COLO829 (cell line): Measurements from ENCODE around the gene DGLUCY.
"Not testable (repeated sequence)": the region's sequence is repeated elsewhere in the genome, so short reads cannot be mapped to it uniquely, and the experiment has no call there.

Experiments
- DNase-seq: peaks from one replicate; pipeline ENCODE4 v3.0.0; 2012; ENCODE audit warnings: low spot score

The DGLUCY gene

DNA sequence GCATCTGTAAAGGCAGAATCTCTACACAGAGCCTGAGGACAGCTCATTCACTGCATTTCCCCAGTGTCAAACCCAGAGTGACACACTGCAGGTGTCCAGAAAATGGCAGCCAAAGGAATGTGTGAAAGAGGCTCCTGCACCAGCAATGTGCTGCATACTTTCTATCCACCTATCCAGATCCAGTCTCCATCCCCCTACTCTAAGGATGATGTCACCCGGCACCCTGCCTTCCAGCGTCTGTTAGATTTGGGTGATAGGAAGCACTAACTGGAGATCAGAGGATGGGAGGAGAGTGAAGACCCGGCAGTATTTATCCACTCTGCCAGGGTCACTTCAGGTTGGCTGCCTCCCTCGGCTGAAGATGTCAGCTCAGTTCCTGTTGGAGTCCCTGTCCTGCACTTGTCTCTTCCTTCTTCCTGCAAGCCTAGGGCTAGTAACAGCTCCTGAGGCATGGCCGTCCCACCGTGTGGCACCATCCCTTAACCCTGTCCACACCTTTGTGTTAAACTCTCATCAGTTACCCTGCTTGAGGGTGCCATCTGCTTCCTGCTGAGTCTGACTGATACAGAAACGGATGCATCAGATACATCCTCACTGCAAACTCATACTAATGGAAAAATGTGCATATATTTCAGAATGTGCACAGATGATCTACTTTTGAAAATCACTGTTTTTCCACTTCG lies 143.6 kb downstream of the DGLUCY start:
- no peak for DNase-seq

- no peak for DNase-seq
These were observed 144.2 kb downstream of the DGLUCY start for GRCh38 chr14:91258011-91258618.

- DNase-seq: no peak
These were observed 145.0 kb downstream of the DGLUCY start for GRCh38 chr14:91258876-91259275.

DNA sequence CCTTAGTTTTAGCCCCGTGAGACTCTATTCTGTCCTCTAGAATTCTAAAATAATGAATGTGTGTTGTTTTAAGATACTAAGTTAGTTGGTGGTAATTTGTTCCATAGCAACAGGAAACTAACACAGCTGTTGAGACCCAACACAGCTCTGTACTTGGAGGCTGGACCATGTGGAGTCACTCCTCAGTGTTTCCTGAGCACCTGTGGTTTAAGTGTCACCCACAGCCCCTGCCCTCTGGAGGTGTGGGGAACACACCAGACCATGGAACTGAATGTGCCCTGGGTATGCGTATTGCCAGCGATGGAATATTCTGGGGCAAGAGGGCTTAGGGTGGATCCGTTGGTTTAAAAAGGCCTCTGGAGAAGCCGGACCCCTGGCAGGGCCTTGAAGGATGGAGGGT lies 147.2 kb downstream of the DGLUCY start:
- no peak for DNase-seq

GRCh38 chr14:91261986-91262549 lies 148.2 kb downstream of the DGLUCY start:
- no peak for DNase-seq

DNA sequence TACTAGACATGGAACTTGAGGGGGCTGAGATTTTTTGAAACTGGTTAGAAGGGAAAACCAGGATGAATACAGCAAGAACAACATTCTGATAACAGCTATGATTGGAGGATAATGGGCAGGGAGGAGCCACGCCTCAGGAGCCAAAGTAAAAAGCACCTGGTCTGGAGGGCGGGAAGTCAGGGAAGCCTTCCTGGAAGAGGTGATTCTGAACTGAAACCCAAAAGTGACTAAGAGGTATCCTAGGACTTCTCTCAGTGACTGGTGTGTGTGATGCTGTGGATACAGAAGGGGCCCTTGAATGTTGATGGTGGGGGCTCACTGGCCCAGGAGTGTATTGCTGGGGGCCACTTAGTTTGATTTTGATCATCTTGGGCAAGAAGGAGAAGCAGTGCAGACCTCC lies 149.5 kb downstream of the DGLUCY start:
- no peak for DNase-seq

- no peak for DNase-seq
These were observed 150.6 kb downstream of the DGLUCY start for GRCh38 chr14:91264151-91265150.

DNA sequence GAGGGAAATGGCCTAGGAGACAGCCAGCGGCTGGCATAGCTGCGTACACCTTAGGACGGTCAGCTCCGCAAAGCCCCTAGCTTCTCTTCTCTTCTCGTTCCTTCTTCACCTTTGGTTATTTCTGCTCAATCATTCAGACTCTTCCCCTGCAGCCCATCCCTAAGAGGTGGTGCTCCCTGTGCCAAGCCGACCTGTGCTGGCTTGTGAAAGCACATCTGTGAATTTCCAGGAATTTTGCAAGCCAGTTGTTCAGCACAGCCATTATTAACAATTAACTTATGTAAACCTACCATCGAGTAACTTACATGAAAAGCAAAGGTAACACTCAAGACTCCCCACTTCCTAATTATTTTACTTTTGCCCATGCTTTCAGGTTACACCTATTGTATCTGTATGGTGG lies 151.5 kb downstream of the DGLUCY start:
- no peak for DNase-seq

- DNase-seq: not testable (repeated sequence)
These were observed 152.4 kb downstream of the DGLUCY start for GRCh38 chr14:91266276-91266675.

DNA sequence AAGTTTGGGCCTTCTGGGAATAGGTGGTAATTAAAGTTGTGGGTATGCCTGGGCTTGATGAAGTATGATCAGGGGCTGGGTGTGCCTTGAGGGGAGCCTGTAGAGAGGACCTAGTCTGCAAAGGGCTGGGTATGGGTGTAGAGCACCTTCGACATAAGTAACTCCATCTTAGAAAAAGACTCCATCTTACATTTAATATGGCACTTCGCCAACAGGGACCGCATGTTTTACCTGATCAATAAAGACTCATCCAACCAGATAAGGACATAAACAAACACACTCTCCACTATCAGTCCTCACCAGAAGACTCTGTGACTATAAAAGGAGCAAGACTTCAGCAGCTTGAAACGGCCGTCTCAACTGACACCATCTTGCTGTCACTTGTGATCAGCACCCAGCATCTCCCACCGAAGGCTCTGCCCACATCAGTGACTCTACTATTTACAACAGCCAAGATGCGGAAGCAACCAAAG lies 154.1 kb downstream of the DGLUCY start:
- DNase-seq: no peak

DNA sequence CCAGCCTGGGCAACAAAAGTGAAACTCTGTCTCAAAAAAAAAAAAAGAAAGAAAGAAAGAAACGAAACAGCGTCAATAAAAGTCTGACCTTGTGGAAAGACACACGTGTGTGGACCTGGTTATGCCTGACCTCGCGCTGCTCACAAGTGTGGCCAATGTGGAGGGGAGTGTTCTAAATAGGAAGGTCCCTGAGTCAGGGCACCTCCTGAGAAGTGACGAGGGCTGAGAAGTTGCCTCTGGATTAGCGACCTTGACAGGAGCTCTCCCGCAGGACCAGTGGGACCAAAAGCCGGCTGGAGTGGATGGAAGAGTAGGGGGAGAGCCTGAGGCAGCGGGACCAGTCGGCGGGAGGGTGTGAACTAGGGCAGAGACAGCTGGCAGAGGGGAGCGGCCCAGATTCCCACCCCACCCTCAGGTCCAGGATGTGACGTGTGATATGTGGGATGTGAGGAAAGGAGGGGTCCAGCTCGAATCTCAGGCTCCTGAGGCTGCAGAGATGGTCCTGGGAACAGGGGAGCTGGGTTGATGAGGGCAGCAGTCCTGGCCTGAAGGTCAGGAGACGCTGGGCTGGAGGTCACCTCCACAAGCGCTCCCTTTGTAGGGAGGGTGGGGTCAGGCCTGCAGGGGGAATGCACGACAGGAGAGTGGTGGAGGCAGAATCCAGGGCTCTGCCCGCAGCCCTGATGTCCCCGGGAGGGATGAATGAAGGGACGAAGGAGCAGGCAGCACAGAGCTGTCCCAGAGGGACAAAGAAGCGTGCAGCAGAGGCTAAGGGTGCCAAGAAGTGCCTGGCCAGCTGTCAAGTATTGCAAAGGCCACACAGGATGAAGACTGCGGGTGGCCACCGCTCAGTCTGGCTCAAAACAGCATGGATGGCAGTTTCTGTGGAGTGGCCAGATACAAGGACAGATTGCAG lies 155.5 kb downstream of the DGLUCY start:
- DNase-seq: no peak

GRCh38 chr14:91270188-91270587 lies 156.3 kb downstream of the DGLUCY start:
- no peak for DNase-seq

DNA sequence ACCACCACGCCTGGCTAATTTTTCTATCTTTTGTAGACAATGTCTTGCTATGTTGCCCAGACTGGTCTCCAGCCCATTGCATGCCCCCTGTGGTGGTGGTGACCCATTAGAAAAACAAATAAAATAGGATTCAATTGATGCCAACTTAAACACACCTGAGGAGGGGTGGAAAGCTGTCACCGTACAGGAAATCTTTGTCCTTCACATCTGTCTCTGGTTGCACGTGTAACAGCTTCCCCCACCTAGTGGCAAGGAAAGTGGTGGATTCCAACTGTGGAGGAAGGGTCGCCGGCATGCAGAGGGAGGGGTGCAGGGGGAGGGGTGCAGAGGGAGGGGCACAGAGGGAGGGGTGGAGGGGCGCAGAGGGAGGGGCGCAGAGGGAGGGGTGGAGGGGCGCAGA lies 156.7 kb downstream of the DGLUCY start:
- no peak for DNase-seq

- DNase-seq: no peak
These were observed 157.8 kb downstream of the DGLUCY start for GRCh38 chr14:91271639-91272038.

- no peak for DNase-seq
These were observed 158.7 kb downstream of the DGLUCY start for GRCh38 chr14:91272341-91273272.

DNA sequence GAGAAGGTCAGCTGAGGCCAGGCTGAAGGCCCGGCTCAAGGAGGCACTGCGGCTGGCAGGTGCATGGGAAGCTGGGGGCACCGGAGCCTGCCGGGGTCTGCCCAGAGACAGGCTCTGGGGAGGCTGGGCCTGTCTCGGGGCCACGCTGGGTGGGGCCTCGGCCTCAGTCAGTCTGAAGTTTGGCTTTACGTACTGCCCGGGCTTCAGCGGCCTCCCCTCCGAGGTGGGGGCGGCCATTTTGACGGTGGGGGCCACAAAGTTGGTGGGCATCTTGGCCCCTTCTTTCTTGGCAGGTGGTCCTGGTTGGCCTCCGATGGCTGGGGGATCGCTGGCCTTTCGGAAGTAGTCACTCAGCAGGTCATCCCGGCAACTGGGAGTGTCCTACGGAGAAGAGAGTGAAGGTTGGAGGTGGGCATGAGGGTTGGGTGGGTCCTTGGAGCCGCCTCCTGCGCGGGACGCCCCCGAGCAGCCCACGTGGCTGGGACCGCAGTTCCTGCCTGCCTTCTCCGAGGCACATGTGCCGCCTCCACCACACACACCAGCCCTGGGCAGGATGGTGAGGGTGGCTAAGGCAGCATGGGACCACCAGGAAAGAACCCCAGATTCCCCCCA lies 159.5 kb downstream of the DGLUCY start:
- no peak for DNase-seq

DNA sequence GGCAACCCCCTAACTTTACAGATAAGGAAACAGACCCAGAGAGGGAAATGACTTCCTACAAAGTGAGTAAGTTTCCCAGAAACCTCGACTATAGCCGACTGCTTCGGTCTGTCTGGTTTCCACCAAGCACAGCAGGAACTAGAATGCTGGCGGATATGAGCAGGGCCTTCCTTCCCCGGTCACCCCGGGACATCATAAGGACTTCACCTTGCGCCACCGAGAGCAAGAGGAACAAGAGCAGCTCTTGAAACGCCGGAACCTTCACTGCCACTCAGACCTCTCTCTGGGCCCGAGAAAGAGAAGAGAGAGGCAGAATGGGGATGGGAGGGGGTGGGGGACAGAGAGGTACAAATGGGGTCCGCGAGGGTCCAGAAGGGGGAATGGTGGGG lies 160.0 kb downstream of the DGLUCY start:
- DNase-seq: no peak

DNA sequence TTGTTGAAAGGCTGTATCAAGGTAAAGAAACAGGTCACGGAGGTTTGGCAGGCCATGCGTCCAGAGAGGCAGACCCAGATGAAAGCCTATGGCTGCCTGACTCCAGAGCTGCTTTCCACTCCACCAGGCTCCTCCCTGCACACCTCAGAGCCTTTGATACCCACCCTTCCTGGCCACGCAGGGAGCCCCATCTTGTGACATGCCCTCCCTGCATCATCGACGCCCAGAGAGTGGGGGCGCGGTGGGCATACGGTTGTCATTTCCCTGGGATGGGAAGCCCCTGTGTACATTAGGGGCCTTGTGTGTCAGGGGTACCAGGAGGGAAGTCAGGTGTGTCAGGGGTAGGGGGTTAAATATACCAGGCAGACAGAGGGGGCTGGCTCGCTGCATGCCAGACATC lies 160.9 kb downstream of the DGLUCY start:
- DNase-seq: no peak
